ENCODE measurements around the gene SNAI3.

GRCh38 chr16:88722784-88723506 is 36.6 kb upstream of the SNAI3 start:
- TF ChIP-seq, protein P1, sequence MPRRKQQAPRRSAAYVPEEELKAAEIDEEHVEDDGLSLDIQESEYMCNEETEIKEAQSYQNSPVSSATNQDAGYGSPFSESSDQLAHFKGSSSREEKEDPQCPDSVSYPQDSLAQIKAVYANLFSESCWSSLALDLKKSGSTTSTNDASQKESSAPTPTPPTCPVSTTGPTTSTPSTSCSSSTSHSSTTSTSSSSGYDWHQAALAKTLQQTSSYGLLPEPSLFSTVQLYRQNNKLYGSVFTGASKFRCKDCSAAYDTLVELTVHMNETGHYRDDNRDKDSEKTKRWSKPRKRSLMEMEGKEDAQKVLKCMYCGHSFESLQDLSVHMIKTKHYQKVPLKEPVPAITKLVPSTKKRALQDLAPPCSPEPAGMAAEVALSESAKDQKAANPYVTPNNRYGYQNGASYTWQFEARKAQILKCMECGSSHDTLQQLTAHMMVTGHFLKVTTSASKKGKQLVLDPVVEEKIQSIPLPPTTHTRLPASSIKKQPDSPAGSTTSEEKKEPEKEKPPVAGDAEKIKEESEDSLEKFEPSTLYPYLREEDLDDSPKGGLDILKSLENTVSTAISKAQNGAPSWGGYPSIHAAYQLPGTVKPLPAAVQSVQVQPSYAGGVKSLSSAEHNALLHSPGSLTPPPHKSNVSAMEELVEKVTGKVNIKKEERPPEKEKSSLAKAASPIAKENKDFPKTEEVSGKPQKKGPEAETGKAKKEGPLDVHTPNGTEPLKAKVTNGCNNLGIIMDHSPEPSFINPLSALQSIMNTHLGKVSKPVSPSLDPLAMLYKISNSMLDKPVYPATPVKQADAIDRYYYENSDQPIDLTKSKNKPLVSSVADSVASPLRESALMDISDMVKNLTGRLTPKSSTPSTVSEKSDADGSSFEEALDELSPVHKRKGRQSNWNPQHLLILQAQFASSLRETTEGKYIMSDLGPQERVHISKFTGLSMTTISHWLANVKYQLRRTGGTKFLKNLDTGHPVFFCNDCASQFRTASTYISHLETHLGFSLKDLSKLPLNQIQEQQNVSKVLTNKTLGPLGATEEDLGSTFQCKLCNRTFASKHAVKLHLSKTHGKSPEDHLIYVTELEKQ (tag by site-specific recombination; IDR thresholded peaks at IDR 0.05; ENCODE audit: borderline replicate concordance) = no peak
- no peak for TF ChIP-seq ZNF571 (tag by site-specific recombination; IDR thresholded peaks at IDR 0.05)
- TF ChIP-seq, protein P2, sequence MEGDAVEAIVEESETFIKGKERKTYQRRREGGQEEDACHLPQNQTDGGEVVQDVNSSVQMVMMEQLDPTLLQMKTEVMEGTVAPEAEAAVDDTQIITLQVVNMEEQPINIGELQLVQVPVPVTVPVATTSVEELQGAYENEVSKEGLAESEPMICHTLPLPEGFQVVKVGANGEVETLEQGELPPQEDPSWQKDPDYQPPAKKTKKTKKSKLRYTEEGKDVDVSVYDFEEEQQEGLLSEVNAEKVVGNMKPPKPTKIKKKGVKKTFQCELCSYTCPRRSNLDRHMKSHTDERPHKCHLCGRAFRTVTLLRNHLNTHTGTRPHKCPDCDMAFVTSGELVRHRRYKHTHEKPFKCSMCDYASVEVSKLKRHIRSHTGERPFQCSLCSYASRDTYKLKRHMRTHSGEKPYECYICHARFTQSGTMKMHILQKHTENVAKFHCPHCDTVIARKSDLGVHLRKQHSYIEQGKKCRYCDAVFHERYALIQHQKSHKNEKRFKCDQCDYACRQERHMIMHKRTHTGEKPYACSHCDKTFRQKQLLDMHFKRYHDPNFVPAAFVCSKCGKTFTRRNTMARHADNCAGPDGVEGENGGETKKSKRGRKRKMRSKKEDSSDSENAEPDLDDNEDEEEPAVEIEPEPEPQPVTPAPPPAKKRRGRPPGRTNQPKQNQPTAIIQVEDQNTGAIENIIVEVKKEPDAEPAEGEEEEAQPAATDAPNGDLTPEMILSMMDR (tag by site-specific recombination; IDR thresholded peaks at IDR 0.05) = no peak
- no peak for TF ChIP-seq YY1 (tag by site-specific recombination; IDR thresholded peaks at IDR 0.05)
- TF ChIP-seq ZFP41 (tag by site-specific recombination; IDR thresholded peaks at IDR 0.05; ENCODE audit: borderline replicate concordance) = no peak
- no peak for TF ChIP-seq ZNF670 (tag by site-specific recombination; IDR thresholded peaks at IDR 0.05; ENCODE audit: low read depth)
- TF ChIP-seq ZNF274 (IDR thresholded peaks at IDR 0.05; ENCODE audit: low read length) = no peak
- TF ChIP-seq ZNF274 (tag by site-specific recombination; IDR thresholded peaks at IDR 0.05; ENCODE audit: borderline replicate concordance) = no peak
- TF ChIP-seq, protein P3, sequence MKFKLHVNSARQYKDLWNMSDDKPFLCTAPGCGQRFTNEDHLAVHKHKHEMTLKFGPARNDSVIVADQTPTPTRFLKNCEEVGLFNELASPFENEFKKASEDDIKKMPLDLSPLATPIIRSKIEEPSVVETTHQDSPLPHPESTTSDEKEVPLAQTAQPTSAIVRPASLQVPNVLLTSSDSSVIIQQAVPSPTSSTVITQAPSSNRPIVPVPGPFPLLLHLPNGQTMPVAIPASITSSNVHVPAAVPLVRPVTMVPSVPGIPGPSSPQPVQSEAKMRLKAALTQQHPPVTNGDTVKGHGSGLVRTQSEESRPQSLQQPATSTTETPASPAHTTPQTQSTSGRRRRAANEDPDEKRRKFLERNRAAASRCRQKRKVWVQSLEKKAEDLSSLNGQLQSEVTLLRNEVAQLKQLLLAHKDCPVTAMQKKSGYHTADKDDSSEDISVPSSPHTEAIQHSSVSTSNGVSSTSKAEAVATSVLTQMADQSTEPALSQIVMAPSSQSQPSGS (tag by site-specific recombination; IDR thresholded peaks at IDR 0.05; ENCODE audit: low read depth) = no peak
- TF ChIP-seq ZFP69B (tag by site-specific recombination; IDR thresholded peaks at IDR 0.05) = no peak
